WTC11 (cell line): ENCODE measurements around the gene CAPN14. TPM values are rescaled to one million over a fixed set of nuclear protein-coding genes. Genes with fewer than 3 reads are reported as not detected.

Source experiments
- ATAC-seq: fragments of 200-7000 bp; cut with Tn5 transposase; 2 replicates; pipeline ENCODE4 v1.10.0; 2021; ENCODE audit warnings: mild to moderate bottlenecking, moderate library complexity
- CTCF ChIA-PET: fragments of 300-600 bp; sonication (Branson Sonifier 250); formaldehyde crosslinking; loops from one replicate; lab custom pipeline; 2021; ENCODE audit warnings: antibody characterized with exemption; lab: Charles Lee
- POLR2A ChIA-PET: fragments of 350-600 bp; sonication (Branson Sonifier 250); formaldehyde crosslinking; loops from one replicate; lab custom pipeline; 2021; ENCODE audit warnings: antibody characterized with exemption; lab: Charles Lee
- DNase-seq: peaks from one replicate; pipeline ENCODE4 v3.0.0; 2021; ENCODE audit warnings: low spot score
- H3K27ac Mint-ChIP-seq: 2 replicates; pipeline ENCODE4 v1.8.0; 2021; ENCODE audit warnings: mixed read lengths
- H3K27me3 Mint-ChIP-seq: 2 replicates; pipeline ENCODE4 v1.8.0; 2021; ENCODE audit warnings: low read depth, mild to moderate bottlenecking, moderate library complexity, mixed read lengths
- H3K36me3 Mint-ChIP-seq: 2 replicates; pipeline ENCODE4 v1.8.0; 2021; ENCODE audit warnings: mixed read lengths
- H3K4me1 Mint-ChIP-seq: 2 replicates; pipeline ENCODE4 v1.8.0; 2022; ENCODE audit warnings: mixed read lengths
- H3K4me3 Mint-ChIP-seq: 2 replicates; pipeline ENCODE4 v1.8.0; 2021; ENCODE audit warnings: mild to moderate bottlenecking, moderate library complexity, mixed read lengths
- H3K9me3 Mint-ChIP-seq: 2 replicates; pipeline ENCODE4 v1.8.0; 2021; ENCODE audit warnings: mixed read lengths
- AFF4 ChIP-seq: sonication (generic); formaldehyde crosslinking; IDR thresholded peaks from 2 replicates; pipeline ENCODE4 v1.8.1; 2023; ENCODE audit warnings: mild to moderate bottlenecking, missing genetic modification reagents, borderline replicate concordance
- ESRRA ChIP-seq: sonication (generic); formaldehyde crosslinking; IDR thresholded peaks from 2 replicates; pipeline ENCODE4 v1.8.1; 2022; ENCODE audit warnings: mild to moderate bottlenecking, missing genetic modification reagents, borderline replicate concordance
- FOXP1 ChIP-seq: sonication (generic); formaldehyde crosslinking; IDR thresholded peaks from 2 replicates; pipeline ENCODE4 v1.8.0; 2022; ENCODE audit warnings: missing genetic modification reagents, mild to moderate bottlenecking, moderate library complexity, borderline replicate concordance
- JUN ChIP-seq: sonication (generic); formaldehyde crosslinking; IDR thresholded peaks from 2 replicates; pipeline ENCODE4 v1.8.0; 2023; ENCODE audit warnings: mild to moderate bottlenecking, missing genetic modification reagents
- MLX ChIP-seq: sonication (generic); formaldehyde crosslinking; IDR thresholded peaks from 2 replicates; pipeline ENCODE4 v1.8.1; 2023; ENCODE audit warnings: mild to moderate bottlenecking, missing genetic modification reagents, moderate library complexity
- NR1H2 ChIP-seq: sonication (generic); formaldehyde crosslinking; IDR thresholded peaks from 2 replicates; pipeline ENCODE4 v1.9.0; 2021; ENCODE audit warnings: mild to moderate bottlenecking, moderate library complexity, missing genetic modification reagents
- OVOL2 ChIP-seq: fragments of 250-450 bp; sonication (Bioruptor Pico); IDR thresholded peaks from 2 replicates; pipeline ENCODE4 v1.9.0; 2021; ENCODE audit warnings: mild to moderate bottlenecking, borderline replicate concordance
- PRRX2 ChIP-seq: fragments of 250-450 bp; sonication (Bioruptor Pico); IDR thresholded peaks from 2 replicates; pipeline ENCODE4 v1.8.0; 2021; ENCODE audit warnings: mild to moderate bottlenecking
- TCF7 ChIP-seq: sonication (generic); formaldehyde crosslinking; IDR thresholded peaks from 2 replicates; pipeline ENCODE4 v1.8.0; 2022; ENCODE audit warnings: mild to moderate bottlenecking, low read depth, missing genetic modification reagents, moderate library complexity
- ZNF232 ChIP-seq: sonication (generic); formaldehyde crosslinking; IDR thresholded peaks from 2 replicates; pipeline ENCODE4 v1.8.0; 2022; ENCODE audit warnings: mild to moderate bottlenecking, missing genetic modification reagents
- ZNF532 ChIP-seq: fragments of 250-450 bp; sonication (Bioruptor Pico); IDR thresholded peaks from 2 replicates; pipeline ENCODE4 v1.9.0; 2021; ENCODE audit warnings: mild to moderate bottlenecking, borderline replicate concordance
- ZSCAN18 ChIP-seq: fragments of 250-450 bp; sonication (Bioruptor Pico); IDR thresholded peaks from 2 replicates; pipeline ENCODE4 v2.1.2; 2022; ENCODE audit warnings: mild to moderate bottlenecking, moderate library complexity
- total RNA-seq: library from RNA; stranded (reverse); gene quantifications from 3 replicates; pipeline ENCODE4 v1.2.3, GENCODE V29; 2021
- TF ChIP-seq, protein P1 (sequence below): sonication (generic); formaldehyde crosslinking; conservative IDR thresholded peaks from 2 replicates; pipeline ENCODE4 v1.8.1; 2022; ENCODE audit warnings: mild to moderate bottlenecking, missing genetic modification reagents
- TF ChIP-seq, protein P2 (sequence below): sonication (generic); formaldehyde crosslinking; IDR thresholded peaks from 2 replicates; pipeline ENCODE4 v1.8.0; 2022; ENCODE audit warnings: missing genetic modification reagents

Gene CAPN14
- total RNA-seq, 1 experiment from 2014 or later = 0.11 TPM

DNA sequence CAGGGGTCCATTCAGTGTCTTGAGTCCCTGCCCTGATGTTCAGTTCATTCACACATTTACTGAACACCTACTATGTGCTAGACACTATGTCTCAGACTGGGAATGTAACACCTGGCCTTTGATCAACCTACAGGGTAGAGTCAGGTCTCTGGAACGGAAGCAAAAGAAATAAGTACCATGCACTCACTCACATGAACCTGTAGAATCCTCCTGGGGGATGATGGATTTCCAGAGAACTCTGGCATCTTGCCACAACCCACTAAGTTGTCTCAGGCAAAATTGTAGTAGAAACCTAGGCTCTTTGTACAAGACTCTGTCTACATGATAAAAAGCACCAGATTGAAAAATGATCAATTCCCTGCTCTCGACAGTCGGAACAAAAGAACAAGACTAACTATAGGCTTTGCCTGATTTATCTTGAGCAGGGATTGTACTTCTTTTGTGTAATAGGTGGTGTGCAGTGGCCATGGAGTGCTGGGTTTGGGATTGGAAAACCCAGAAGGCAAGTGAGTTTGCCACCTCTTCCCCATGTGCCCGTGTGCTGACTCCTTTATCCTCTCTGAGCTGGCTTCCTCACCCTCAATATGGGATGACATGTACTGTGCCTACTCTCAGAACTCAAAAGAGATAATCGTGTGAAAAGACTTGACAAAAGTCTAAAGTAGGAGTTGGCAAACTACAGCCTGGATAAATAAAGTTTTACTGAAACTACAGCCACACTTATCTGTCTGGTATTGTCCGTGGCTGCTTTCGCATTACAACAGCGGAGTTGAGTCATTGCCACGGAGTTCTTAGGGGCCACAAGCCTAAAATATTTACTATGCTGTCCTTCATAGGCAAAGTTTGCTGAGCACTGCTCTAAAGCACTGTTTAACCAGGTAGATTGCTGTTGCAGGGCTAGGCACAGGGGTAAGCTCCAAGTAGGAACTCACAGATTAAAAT lies 4.4 kb downstream of the CAPN14 start (continued):
- TF ChIP-seq ESRRA (CRISPR knock-in tag) = no peak
- no peak for TF ChIP-seq AFF4 (CRISPR knock-in tag)

GRCh38 chr2:31208240-31208639 lies 9.1 kb downstream of the CAPN14 start:
- DNase-seq = no peak
- CTCF ChIA-PET = interaction anchor here (0.8 to 2.8 kb wide), 4 partner anchors 14 to 497 kb away, joined by 3 to 14 read pairs (median 6); partner anchors contain the start of gene EHD3
- H3K9me3 Mint-ChIP-seq = no peaks in the 10 kb centered on the region
- TF ChIP-seq, protein P1, sequence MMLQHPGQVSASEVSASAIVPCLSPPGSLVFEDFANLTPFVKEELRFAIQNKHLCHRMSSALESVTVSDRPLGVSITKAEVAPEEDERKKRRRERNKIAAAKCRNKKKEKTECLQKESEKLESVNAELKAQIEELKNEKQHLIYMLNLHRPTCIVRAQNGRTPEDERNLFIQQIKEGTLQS (CRISPR knock-in tag) = no peak
- TF ChIP-seq TCF7 = no peak
- TF ChIP-seq ZSCAN18 (CRISPR knock-in tag) = no peak
- no peak for TF ChIP-seq MLX (CRISPR knock-in tag)
- TF ChIP-seq NR1H2 (CRISPR knock-in tag) = no peak
- H3K4me3 Mint-ChIP-seq = no peak overlapping the region
- peaks cover 2% of the 10 kb centered on the region; the same call in 1 of the 2 replicates for H3K27me3 Mint-ChIP-seq
- peaks cover 8% of the 10 kb centered on the region for H3K4me1 Mint-ChIP-seq
- ATAC-seq = no peak
- peak overlapping the region; percentile 55 for H3K27ac Mint-ChIP-seq
- POLR2A ChIA-PET = no interaction called here
- no peaks in the 10 kb centered on the region for H3K36me3 Mint-ChIP-seq

DNA sequence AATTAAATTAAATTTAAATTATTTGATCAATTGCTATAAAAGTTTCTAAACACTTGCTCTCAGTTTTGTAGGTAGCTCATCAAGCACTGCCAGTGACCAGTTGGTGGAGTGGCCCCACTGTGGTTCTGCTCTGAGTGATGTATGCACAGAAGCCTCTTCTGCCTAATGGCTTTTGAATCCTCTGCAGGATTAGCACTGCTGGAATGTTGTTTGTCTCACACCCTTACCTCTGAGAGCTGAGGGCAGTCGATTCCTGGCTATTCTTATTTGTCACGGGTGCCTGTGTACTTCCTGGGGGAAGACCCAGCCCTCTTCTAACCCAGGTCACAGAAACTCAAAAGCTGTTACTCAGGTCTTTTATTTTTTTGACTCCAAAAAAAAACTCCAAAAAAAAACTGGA lies 9.5 kb downstream of the CAPN14 start:
- peak; percentile 87 for ATAC-seq
- Mint-ChIP-seq H3K9me3 (no peaks in the 10 kb centered on the region), H3K27me3 (peaks cover 2% of the 10 kb centered on the region; the same call in 1 of the 2 replicates), H3K4me1 (peaks cover 8% of the 10 kb centered on the region), H3K4me3 (no peak overlapping the region), H3K27ac (no peak overlapping the region), H3K36me3 (no peaks in the 10 kb centered on the region)
- POLR2A ChIA-PET = no interaction called here
- no peak for DNase-seq
- CTCF ChIA-PET = interaction anchor here (0.8 to 2.8 kb wide), 4 partner anchors 13 to 497 kb away, joined by 3 to 14 read pairs (median 6); partner anchors contain the start of gene EHD3
- TF ChIP-seq PRRX2 (CRISPR knock-in tag) (no peak), OVOL2 (CRISPR knock-in tag) (no peak), ZNF532 (CRISPR knock-in tag) (no peak), JUN (no peak), ZNF232 (CRISPR knock-in tag) (no peak), FOXP1 (CRISPR knock-in tag) (no peak)
- TF ChIP-seq, protein P1 (CRISPR knock-in tag) = no peak
- TF ChIP-seq, protein P2, sequence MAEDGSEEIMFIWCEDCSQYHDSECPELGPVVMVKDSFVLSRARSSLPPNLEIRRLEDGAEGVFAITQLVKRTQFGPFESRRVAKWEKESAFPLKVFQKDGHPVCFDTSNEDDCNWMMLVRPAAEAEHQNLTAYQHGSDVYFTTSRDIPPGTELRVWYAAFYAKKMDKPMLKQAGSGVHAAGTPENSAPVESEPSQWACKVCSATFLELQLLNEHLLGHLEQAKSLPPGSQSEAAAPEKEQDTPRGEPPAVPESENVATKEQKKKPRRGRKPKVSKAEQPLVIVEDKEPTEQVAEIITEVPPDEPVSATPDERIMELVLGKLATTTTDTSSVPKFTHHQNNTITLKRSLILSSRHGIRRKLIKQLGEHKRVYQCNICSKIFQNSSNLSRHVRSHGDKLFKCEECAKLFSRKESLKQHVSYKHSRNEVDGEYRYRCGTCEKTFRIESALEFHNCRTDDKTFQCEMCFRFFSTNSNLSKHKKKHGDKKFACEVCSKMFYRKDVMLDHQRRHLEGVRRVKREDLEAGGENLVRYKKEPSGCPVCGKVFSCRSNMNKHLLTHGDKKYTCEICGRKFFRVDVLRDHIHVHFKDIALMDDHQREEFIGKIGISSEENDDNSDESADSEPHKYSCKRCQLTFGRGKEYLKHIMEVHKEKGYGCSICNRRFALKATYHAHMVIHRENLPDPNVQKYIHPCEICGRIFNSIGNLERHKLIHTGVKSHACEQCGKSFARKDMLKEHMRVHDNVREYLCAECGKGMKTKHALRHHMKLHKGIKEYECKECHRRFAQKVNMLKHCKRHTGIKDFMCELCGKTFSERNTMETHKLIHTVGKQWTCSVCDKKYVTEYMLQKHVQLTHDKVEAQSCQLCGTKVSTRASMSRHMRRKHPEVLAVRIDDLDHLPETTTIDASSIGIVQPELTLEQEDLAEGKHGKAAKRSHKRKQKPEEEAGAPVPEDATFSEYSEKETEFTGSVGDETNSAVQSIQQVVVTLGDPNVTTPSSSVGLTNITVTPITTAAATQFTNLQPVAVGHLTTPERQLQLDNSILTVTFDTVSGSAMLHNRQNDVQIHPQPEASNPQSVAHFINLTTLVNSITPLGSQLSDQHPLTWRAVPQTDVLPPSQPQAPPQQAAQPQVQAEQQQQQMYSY (CRISPR knock-in tag) = no peak
